IMR-90 (cell line): Measurements from ENCODE around the gene TMEM200C. TPM values are rescaled to one million over a fixed set of nuclear protein-coding genes. Genes with fewer than 3 reads are reported as not detected.
A peak's percentile ranks its signal among the peaks of the same experiment; 100 is the strongest.

Experiments
- CHD1 ChIP-seq: IDR thresholded peaks from 2 replicates; pipeline ENCODE4 v1.6.1; 2012; ENCODE audit warnings: low read depth, low read length, improper control_type of control experiment
- CTCF ChIP-seq: conservative IDR thresholded peaks from 2 replicates; pipeline ENCODE4 v1.5.1; 2012; ENCODE audit warnings: mild to moderate bottlenecking, low read depth, low read length, improper control_type of control experiment
- FOS ChIP-seq: fragments of 150-350 bp; IDR thresholded peaks from 2 replicates; pipeline ENCODE4 v1.6.1; 2016; ENCODE audit warnings: low read depth, low read length
- polyA plus RNA-seq, 3 experiments: library from polyadenylated mRNA; depleted of rRNA; stranded (reverse); fragments of >200 nt; gene quantifications; 2 replicates each; pipeline ENCODE4 v1.2.3, GENCODE V29; 2012; ENCODE audit warnings: low replicate concordance in 1 of 3
- total RNA-seq: library from RNA; depleted of rRNA; stranded (reverse); fragments of >200 nt; gene quantifications from 2 replicates; pipeline ENCODE4 v1.2.3, GENCODE V29; 2012

TMEM200C gene
- total and polyA plus RNA-seq, 2 of the 4 experiments (the other 2 are of a cell fraction): 1.4 to 2.5 TPM

DNA sequence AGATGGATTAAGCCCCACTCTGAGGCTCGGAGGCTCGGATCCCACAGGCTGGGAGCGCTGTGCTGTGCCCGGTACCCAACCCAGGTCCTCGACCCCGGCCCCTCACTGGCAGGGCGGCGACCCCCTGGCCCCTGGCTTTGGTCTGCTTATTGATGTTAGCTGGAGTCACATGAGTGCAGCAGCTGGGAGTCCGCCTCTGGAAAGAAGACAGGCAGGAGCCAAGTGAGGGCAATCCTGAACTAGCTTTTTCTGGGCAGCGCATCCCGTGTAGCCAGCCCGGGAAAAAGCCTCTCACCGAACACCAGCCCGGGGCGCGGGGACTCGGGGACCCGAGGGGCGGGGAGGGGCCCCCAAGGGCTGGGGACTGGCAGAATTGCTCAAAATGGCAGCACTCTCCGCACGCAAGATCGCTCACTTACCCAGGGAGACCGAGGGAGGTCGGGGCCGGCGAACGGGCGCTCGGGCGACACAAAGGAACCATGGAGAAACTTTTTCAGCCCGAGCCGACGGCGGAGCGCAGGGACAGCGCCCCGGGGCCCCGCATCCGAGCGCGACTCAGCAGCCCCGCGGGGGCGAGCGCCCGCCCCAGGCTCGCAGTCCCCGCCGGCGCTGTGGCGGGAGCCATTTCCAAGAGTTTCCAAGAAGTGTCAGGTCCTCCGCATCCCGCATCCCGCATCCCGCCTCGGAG lies 567 bp downstream of the TMEM200C start (continued):
- TF ChIP-seq CTCF (no peak), CHD1 (0 out of 2 replicates have a peak, but pooled peaks have one; percentile 59), FOS (no peak)
